Left kidney (tissue), 2 donors: Measurements from ENCODE around the gene ZMYND8. TPM values are rescaled to one million over a fixed set of nuclear protein-coding genes. Genes with fewer than 3 reads are reported as not detected.
"Not testable (repeated sequence)": the region's sequence is repeated elsewhere in the genome, so short reads cannot be mapped to it uniquely, and the experiment has no call there.

Experiments
- DNase-seq: peaks from one replicate; pipeline ENCODE4 v3.0.0-alpha.2; 2013
- polyA plus RNA-seq: library from polyadenylated mRNA; unstranded; fragments of 120-200 nt; gene quantifications from one replicate; pipeline ENCODE4 v1.2.1, GENCODE V29; 2013; ENCODE audit not compliant: insufficient read length

ZMYND8 gene
- polyA plus RNA-seq, 1 donor = 48.0 TPM

- DNase-seq = no peak
Measured at GRCh38 chr20:47225458-47225857, 131.0 kb downstream of the ZMYND8 start.

- DNase-seq = no peak
Measured at GRCh38 chr20:47224857-47225256, 131.6 kb downstream of the ZMYND8 start.

- no peak for DNase-seq
Measured at GRCh38 chr20:47224300-47224791, 132.2 kb downstream of the ZMYND8 start.

GRCh38 chr20:47223896-47224295 is 132.6 kb downstream of the ZMYND8 start:
- DNase-seq = no peak

GRCh38 chr20:47222468-47223119 is 133.9 kb downstream of the ZMYND8 start:
- DNase-seq = no peak

- DNase-seq = no peak
Measured at GRCh38 chr20:47221036-47221625, 135.4 kb downstream of the ZMYND8 start.

- DNase-seq = no peak
Measured at GRCh38 chr20:47220161-47220582, 136.3 kb downstream of the ZMYND8 start.

- no peak for DNase-seq
Measured at GRCh38 chr20:47217482-47218446, 138.7 kb downstream of the ZMYND8 start.

- DNase-seq = no peak
Measured at GRCh38 chr20:47216819-47217410, 139.6 kb downstream of the ZMYND8 start.

- no peak for DNase-seq
Measured at GRCh38 chr20:47215653-47216397, 140.7 kb downstream of the ZMYND8 start.

GRCh38 chr20:47213966-47214365 is 142.5 kb downstream of the ZMYND8 start:
- DNase-seq = no peak

- DNase-seq = no peak
Measured at GRCh38 chr20:47212606-47213207, 143.8 kb downstream of the ZMYND8 start.

- DNase-seq = no peak
Measured at GRCh38 chr20:47211036-47211435, 145.5 kb downstream of the ZMYND8 start.

GRCh38 chr20:47210470-47210869 is 146.0 kb downstream of the ZMYND8 start:
- DNase-seq = no peak

- no peak for DNase-seq
Measured at GRCh38 chr20:47209982-47210381, 146.5 kb downstream of the ZMYND8 start.

GRCh38 chr20:47208534-47209174 is 147.8 kb downstream of the ZMYND8 start:
- no peak for DNase-seq

- no peak for DNase-seq
Measured at GRCh38 chr20:47206962-47207641, 149.4 kb downstream of the ZMYND8 start.

GRCh38 chr20:47206552-47206951 is 149.9 kb downstream of the ZMYND8 start:
- not testable (repeated sequence) for DNase-seq

- DNase-seq = peak; percentile 11
Measured at GRCh38 chr20:47205577-47206123, 150.8 kb downstream of the ZMYND8 start.

GRCh38 chr20:47204850-47205122 is 151.7 kb downstream of the ZMYND8 start:
- DNase-seq = not testable (repeated sequence)
